GM18502 (cell line): Measurements from ENCODE around the gene LCLAT1.
"Not testable (repeated sequence)": the region's sequence is repeated elsewhere in the genome, so short reads cannot be mapped to it uniquely, and the experiment has no call there.

Experiments
- ATAC-seq: cut with Tn5 transposase; IDR thresholded peaks from one replicate; pipeline ENCODE4 v1.9.1; 2021; ENCODE audit warnings: mild to moderate bottlenecking; ENCODE audit not compliant: unreplicated experiment, poor library complexity

Gene LCLAT1

GRCh38 chr2:30448866-30449265 lies 1.8 kb downstream of the LCLAT1 start:
- ATAC-seq = no peak

DNA sequence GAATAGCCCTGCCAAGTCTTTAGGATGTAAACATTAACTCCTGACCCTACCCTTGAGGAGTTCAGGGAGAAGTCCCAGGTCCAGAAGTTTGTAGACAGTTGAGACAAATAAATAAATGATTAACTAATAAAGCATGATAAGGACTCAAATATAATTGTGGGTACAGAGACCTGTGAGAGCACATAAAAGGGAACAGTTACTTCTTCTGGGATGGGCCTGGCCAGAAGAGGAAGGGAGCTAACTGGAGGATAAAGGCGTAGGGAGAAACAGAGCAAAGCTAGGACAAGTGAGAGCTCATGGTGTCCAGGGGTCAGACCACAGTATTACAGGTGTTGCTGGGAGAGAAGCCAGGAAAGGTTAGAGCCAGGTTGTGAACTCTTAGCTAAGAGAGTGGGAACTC lies 3.0 kb downstream of the LCLAT1 start:
- no peak for ATAC-seq

GRCh38 chr2:30453498-30453897 lies 6.5 kb downstream of the LCLAT1 start:
- no peak for ATAC-seq

- ATAC-seq = no peak
These were observed 7.5 kb downstream of the LCLAT1 start for GRCh38 chr2:30454571-30454970.

GRCh38 chr2:30455114-30455738 lies 8.2 kb downstream of the LCLAT1 start:
- no peak for ATAC-seq

DNA sequence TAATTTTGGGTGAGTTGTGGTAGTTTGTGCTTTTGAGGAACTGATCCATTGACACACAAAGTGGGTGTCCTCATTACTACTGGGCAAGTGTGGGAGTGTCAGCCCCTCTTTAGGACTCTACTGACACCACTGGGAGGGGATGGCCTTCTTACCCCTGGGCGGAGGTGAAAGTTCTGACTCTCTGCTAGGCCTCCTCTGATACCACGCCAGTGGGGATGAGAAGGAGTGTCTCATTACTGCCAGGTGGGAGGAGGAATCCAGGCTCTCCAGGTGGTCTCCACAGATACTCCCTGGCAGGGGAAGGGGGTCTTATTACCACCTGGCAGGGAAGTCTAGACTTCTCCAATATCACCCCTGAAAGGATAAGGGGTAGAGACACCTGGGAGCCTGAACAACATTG lies 9.1 kb downstream of the LCLAT1 start:
- ATAC-seq = no peak

DNA sequence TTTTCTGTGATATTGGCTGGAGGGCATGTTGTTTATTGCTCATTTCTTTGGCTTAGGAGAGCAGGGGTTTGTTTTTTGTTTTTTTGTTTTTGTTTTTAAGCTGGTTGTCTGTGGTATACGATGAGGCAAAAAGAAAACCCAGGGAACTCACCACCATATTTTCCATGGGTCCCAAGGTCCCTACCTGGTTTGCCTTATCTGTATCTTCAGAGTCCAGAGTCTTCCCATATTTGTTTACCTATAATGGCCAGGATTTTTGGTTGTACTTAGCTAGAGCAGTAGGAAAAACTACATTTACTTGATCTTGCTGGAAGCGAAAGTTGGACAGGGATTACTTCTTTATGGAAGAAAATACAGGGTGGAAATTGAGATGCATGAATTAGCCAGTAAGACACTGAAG lies 9.5 kb downstream of the LCLAT1 start:
- no peak for ATAC-seq

DNA sequence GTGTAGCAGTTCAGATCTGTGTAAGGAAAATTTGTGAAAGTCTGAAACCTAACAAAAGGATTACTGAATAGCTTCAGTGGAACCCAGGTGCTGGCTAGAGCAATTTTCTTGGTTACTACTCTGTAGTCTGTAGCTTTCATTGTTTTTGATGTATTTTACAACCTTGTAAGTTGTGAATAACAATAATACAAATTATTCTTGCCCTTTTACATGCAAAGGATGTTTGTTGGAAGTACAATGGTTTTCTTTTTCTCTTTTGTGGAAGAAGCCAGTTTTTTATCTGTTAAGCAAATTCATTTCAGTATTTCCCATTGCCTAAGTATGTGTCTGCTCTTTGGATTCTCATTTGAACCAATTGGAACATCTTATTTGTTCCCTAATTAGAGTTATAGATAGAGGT lies 10.2 kb downstream of the LCLAT1 start:
- ATAC-seq = no peak

DNA sequence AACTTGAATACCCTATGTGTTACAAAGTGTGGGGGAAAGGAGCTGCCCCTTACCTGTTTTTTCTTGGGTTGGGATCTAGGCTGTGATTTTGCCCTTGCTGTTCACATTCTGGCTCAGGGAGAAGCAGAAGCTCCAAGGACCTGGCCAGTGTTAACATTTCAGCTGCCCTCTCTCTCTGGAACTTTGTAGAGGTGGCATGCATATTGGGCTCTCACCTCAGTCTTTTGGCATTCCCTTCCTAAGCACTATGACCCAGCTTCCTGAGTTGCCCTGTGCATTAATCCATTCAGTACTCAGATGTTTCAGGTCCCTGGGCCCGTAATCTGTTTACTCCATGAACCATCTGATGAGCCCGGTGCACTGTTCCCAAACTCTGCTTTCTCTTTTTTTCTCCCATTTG lies 12.1 kb downstream of the LCLAT1 start:
- ATAC-seq = no peak

GRCh38 chr2:30462131-30462857 lies 15.2 kb downstream of the LCLAT1 start:
- no peak for ATAC-seq

GRCh38 chr2:30463535-30463934 lies 16.5 kb downstream of the LCLAT1 start:
- ATAC-seq = no peak

DNA sequence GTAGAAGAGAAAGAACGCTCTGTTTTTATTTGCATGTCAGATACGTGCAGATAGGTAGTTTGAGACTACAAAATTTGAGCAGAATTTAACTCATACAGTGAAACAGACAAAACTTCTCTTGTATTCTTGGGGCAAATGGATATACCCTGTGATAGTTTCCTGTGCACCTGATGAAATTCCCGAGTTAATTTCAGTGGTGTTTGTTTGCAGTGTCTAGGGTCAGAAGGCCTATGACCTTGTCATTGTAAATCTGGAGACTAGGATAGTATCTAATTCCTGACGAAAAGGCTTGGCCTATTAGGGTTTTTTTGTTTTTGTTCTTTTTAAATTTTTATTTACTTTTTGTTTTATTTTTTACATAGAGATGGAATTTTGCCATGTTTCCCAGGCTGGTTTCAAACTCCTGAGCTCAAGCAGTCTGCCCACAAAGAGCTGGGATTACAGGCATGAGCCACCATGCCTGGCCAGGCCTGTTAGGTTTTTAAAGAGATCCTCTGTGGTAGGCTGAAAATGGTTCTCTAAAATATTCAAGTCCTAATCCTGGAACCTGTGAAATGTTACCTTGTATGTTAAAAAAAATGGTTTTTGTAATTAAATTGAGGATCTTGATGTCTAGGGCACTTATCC lies 17.6 kb downstream of the LCLAT1 start:
- no peak for ATAC-seq

- no peak for ATAC-seq
These were observed 18.1 kb downstream of the LCLAT1 start for GRCh38 chr2:30465171-30465545.

GRCh38 chr2:30466216-30466615 lies 19.2 kb downstream of the LCLAT1 start:
- no peak for ATAC-seq

DNA sequence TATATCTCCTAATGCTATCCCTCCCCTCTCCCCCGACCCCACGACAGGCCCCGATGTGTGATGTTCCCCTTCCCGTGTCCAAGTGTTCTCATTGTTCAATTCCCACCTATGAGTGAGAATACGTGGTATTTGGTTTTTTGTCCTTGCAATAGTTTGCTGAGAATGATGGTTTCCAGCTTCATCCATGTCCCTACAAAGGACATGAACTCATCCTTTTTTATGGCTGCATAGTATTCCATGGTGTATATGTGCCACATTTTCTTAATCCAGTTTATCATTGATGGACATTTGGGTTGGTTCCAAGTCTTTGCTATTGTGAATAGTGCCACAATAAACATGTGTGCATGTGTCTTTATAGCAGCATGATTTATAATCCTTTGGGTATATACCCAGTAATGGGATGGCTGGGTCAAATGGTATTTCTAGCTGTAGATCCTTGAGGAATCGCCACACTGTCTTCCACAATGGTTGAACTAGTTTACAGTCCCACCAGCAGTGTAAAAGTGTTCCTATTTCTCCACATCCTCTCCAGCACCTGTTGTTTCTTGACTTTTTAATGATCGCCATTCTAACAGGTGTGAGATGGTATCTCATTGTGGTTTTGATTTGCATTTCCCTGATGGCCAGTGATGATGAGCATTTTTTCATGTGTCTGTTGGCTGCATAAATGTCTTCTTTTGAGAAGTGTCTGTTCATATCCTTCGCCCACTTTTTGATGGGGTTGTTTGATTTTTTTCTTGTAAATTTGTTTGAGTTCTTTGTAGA lies 20.2 kb downstream of the LCLAT1 start:
- not testable (repeated sequence) for ATAC-seq

DNA sequence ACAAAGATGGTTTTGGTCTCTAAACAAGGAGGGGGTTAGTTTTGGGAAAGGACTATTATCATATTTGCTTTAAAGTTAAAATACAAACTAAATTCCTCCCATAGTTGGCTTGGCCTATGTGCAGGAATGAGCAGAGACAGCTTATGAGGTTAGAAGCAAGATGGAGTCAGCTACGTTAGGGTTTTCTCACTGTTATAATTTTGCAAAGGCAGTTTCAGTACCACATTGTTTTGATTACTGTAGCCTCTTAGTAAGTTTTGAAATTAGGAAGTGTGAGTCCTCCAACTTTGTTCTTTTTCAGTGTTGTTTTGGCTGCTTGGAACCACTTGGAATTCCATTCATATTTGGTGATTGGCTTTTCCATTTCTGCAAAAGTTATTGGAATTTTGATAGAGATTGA lies 23.4 kb downstream of the LCLAT1 start:
- no peak for ATAC-seq

DNA sequence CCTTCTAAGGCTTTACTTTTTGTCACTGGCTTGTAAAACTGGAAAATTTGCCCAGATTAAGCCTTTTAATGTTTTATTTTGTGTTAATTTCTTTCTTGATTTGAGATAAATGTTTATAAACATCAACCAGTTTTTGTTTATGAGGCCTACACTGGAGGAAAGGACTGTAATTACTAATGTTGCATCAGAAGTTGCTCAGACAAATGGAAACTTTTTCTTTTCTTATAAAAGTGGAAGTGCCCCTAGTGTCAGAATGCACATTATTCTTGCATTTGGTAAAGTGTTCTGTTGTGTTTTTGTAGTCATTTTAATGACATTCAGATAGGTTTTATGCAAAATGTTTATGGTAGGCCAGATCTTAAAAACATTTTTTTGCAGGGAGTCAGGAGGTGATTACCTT lies 25.3 kb downstream of the LCLAT1 start:
- ATAC-seq = no peak

GRCh38 chr2:30475542-30475941 lies 28.5 kb downstream of the LCLAT1 start:
- no peak for ATAC-seq

GRCh38 chr2:30476636-30477035 lies 29.6 kb downstream of the LCLAT1 start:
- no peak for ATAC-seq

DNA sequence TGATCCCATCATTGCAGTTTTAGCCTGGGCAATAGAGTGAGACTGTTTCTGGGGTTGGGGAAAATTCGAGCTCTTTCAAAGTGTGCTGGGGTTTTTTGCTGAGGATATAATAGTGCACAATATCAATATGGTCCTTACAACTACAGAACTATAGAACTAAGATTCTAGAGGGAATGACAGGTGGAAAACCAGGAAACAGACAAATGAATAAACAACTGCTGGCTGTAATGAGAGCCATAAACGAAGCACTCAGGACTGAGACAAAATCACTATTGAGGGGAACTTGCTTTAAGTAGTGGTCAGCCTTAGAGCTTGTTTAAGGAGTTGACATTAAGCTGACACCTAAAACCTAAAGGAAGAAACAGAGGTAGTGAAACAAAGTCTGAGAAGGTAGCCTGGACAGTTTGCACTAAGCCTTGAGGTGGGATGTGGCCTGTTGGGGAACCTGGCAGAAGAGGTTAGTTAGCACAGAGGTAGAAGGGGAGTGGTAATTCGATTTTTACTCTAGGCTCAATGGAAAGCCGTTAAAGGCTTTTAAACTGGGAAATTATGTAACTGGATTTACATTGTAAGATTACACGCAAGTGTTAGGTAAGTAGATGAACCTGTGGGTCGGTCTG lies 33.8 kb downstream of the LCLAT1 start:
- no peak for ATAC-seq
